Activated CD4-positive, alpha-beta T cell treated with anti-CD3 and anti-CD28 coated beads for 4 hours (primary cell): Measurements from ENCODE around the gene ANKRD33.
A peak's percentile ranks its signal among the peaks of the same experiment; 100 is the strongest.

ENCODE experiments used
- DNase-seq, 2 donors: peaks; one replicate each; pipeline ENCODE4 v3.0.0-alpha.2; 2020

Gene ANKRD33, protein sequence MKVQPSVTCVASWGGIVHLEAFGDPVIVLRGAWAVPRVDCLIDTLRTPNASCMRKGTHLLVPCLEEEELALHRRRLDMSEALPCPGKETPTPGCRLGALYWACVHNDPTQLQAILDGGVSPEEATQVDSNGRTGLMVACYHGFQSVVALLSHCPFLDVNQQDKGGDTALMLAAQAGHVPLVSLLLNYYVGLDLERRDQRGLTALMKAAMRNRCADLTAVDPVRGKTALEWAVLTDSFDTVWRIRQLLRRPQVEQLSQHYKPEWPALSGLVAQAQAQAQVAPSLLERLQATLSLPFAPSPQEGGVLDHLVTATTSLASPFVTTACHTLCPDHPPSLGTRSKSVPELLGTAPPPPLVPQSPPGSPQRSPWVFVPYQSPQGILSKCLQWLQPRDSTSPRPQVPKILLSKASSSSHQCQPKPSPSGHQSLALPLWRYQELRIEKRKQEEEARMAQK

GRCh38 chr12:51887476-51888315, at the start of gene ANKRD33:
Gene ANKRD33, plus strand, starts transcription at chr12:51888103. Its CDS starts 84 bp downstream, at chr12:51888187.
- no peak for DNase-seq

GRCh38 chr12:51838762-51839161, 49.1 kb upstream of the ANKRD33 start:
- DNase-seq, result no peak

DNA sequence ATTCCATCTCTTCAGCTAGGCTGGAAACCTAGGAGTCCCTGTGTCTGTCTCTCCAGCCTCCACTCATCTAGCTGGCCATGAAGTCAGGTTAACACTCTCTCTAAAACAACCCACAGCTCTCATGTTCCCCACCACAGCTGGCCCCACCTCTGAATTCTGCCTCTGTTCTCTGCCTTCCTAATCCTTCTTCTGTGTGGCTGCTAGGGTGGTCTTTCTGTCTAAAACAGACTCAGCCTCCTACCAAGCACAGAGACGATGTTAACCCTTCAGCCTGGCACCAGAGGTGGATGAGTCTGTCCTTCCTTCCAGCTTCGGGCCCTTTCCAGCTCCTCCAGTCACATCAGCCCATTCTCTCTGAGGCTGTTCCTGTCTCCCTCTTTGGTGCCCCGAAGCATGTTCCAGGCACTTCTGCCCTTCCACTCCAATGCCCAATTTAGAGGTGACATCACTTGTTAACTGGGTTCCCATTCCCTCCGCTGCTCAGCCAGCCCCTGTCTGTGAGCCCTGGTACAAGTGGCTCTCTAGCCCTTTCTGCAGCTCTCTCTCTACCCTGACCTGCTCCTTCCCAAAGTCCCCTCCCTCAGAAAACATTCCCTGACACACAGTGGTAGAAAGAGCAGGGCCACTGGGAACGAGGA, 48.5 kb upstream of the ANKRD33 start:
- no peak for DNase-seq

- DNase-seq, result no peak
Observed at GRCh38 chr12:51840966-51841365, 46.9 kb upstream of the ANKRD33 start.

GRCh38 chr12:51841727-51842126, 46.2 kb upstream of the ANKRD33 start:
- no peak for DNase-seq

GRCh38 chr12:51844854-51845253, 43.0 kb upstream of the ANKRD33 start:
- DNase-seq, result no peak

- DNase-seq, result no peak
Observed at GRCh38 chr12:51845482-51845881, 42.4 kb upstream of the ANKRD33 start.

DNA sequence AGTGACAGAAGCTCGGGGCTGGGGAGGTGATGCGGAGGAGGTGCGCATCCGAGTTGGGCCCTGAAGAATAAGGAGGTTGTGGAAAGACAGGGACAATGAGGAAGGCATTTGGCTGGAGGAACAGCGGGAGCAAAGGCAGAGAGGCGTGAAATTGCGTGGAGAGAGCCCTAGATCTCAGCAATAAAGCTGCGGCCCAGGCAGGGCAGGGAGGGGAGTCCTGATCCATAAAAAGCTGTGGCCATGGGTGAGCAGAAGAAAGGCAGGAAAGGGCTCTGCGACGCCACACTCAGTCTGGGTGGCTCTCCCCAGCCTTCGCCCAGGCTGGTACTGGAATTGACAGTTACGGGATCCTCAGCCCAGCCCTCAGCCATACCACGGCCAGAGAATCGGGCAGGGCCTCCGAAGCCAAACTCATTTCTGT, 41.6 kb upstream of the ANKRD33 start:
- no peak for DNase-seq

- DNase-seq, result peak; percentile 44 to 59
Observed at GRCh38 chr12:51846911-51847642, 40.8 kb upstream of the ANKRD33 start.

DNA sequence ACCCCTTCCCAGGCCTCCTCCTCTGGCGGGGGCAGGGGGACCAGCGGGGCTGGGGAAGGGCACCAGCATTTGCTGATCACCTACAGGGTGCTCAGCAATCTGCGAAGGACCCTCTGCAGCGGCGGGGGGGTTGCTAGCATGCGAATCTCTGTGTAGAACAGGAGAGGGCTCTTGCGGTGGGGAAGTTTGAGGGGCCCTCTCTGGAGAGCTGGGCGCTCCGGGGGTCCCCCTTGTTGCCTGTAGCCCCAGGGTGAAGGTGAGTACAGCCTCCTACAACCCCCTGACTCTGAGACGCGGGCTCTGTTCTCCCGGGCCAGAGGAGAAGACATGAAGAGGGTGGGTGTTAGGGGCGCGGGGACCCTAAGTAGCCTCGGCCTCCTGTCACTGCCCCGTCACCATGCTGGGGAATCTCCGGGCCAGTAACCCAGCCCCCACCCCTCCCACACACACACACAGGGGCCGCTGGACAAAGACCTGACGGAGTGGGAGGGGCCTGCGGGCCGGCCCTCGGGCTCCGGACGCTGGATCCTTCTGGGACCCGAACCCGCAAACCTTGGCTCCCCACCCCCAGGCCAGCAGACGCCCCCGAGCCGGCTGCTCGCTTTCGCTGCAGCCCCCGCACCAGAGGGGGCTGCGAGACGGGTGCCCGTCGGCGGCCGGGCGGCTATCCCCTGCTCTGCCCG, 40.1 kb upstream of the ANKRD33 start:
- DNase-seq, result no peak

GRCh38 chr12:51848326-51848727, 39.6 kb upstream of the ANKRD33 start, which contains the start of gene FIGNL2:
Gene FIGNL2, minus strand, starts transcription at chr12:51848718. Its CDS starts 26,305 bp downstream, at chr12:51822413.
- DNase-seq, result no peak

GRCh38 chr12:51848841-51849735, 38.8 kb upstream of the ANKRD33 start:
- no peak for DNase-seq

- DNase-seq, result no peak
Observed at GRCh38 chr12:51850081-51850964, 37.6 kb upstream of the ANKRD33 start.

GRCh38 chr12:51850965-51851299, 37.0 kb upstream of the ANKRD33 start:
- no peak for DNase-seq

DNA sequence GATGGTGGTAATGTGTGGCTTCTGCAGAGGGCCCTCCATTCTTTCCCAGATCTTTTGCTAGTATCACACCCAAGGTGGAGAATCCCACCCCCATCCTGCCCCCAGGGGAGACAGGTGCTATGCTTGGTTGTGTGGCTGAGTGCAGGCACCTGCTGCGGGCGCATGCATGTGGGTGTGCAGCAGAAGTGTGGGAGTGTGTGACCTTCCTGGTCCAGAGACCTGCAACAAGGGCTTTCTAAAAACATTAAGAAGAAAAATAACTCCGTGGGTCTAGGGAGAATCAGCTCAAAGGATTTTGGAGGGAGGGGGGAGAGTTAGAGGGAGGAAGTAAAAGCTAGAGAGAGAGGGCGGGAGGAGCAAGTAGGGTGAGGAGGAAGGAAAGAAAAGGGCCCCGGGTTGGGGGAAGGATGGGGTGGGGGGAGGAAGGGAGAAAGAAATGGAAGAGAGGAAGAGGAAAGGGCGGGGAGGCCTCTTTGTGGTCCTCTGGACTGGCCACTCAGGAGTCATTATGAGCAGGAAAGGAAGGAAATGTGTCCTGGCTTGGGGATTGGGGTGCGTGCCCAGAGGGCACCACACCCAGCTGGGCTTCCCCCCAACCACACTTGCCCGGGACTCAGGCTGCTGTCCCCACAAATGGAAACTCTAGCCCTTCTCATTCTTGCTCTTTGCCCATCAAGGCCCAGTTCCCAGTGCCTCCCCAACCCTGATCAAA, 36.3 kb upstream of the ANKRD33 start:
- no peak for DNase-seq

DNA sequence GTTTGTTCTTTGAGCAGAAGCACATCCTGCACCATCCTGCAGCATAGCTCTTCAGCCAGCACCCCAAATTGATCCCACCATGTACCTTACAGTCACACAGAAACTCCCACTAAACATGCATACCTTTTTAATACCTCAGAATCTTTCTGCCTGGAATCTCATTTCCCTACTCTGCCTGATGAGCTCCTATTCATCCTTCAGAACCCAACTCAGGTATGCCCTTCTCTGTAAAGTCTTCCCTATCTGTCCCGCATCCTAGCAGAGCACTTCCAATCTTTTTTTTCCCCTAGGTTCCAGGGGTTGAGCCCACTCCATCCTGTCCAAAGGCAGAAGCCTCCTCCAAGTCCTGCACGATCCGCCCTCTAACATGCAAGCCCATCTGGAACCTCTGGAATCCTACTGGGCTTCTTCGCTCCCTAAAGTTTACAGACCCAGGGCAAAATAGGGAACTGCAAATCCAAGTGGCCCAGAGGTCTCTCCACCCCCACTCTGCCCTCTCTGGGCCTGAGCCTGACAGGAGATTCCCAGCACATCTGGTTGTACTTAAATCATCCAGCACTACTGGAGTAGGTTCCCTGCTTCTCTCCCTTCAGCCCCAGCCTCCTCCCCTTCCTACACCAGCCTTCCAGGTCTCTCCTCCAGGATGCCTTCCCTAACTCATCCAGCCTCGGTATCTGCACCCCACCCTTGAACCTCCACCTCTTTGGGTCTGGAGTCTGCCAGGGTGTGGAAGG, 35.3 kb upstream of the ANKRD33 start:
- no peak for DNase-seq

- no peak for DNase-seq
Observed at GRCh38 chr12:51855586-51856428, 32.1 kb upstream of the ANKRD33 start.

DNA sequence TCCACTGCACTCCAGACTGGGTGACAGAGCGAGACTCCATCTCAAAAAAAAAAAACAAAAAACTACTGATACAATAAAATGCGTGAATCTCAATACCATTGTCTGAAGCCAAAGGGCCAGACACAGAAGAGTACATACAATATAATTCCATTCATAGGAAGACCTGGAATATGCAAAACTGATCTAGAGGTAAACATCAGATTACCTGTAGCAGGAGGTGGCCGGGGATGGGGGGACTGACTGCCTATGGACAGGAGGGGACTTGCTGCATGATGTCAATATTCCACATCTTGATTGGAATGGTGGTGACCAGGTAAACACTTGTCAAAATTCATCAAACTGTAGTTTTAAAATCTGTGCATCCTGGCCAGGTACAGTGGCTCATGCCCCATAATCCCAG, 26.9 kb upstream of the ANKRD33 start:
- no peak for DNase-seq
